Upper lobe of left lung (tissue), 6 donors: ENCODE results near the gene NPEPPS. TPM values are rescaled to one million over a fixed set of nuclear protein-coding genes. Genes with fewer than 3 reads are reported as not detected.

Experiments
- ATAC-seq, 2 donors: fragments of 200-7000 bp; cut with Tn5 transposase; one replicate each; pipeline ENCODE4 v1.9.1; 2022; ENCODE audit warnings: mild to moderate bottlenecking in 2 of 2, moderate library complexity in 2 of 2; ENCODE audit not compliant: low FRiP score in 2 of 2
- DNase-seq, 2 donors: peaks; one replicate each; pipeline ENCODE4 v3.0.0-alpha.2; 2019 to 2020
- H3K27ac ChIP-seq, 4 donors: fragments of 200-600 bp; sonication (generic); one replicate each; pipeline ENCODE4 v1.5.1; 2016 to 2019
- H3K27me3 ChIP-seq, 4 donors: fragments of 200-600 bp; sonication (generic); one replicate each; pipeline ENCODE4 v1.5.1; 2017 to 2019
- H3K36me3 ChIP-seq, 4 donors: fragments of 200-600 bp; sonication (generic); one replicate each; pipeline ENCODE4 v1.5.1; 2016 to 2019
- H3K4me1 ChIP-seq, 4 donors: fragments of 200-600 bp; sonication (generic); one replicate each; pipeline ENCODE4 v1.5.1; 2018 to 2019
- H3K4me3 ChIP-seq, 4 donors: fragments of 200-600 bp; sonication (generic); one replicate each; pipeline ENCODE4 v1.5.1; 2017 to 2019; ENCODE audit warnings: mild to moderate bottlenecking in 2 of 4, moderate library complexity in 1 of 4
- H3K9me3 ChIP-seq, 4 donors: fragments of 200-600 bp; sonication (generic); one replicate each; pipeline ENCODE4 v1.5.1; 2018 to 2019
- CTCF ChIP-seq, 6 experiments: fragments of 450-650 bp in 4 of 6; fragments of 200-600 bp in 2 of 6; sonication (generic) in 2 of 6; IDR thresholded peaks; one replicate each; pipeline ENCODE4 v1.5.1; 2016 to 2019; ENCODE audit warnings: antibody characterized with exemption in 6 of 6
- EP300 ChIP-seq, 4 donors: sonication (generic); formaldehyde crosslinking; IDR thresholded peaks; one replicate each; pipeline ENCODE4 v1.5.1; 2017; ENCODE audit warnings: antibody characterized with exemption in 4 of 4, control low read depth in 2 of 4
- POLR2A ChIP-seq, 4 donors: fragments of 450-650 bp; IDR thresholded peaks; one replicate each; pipeline ENCODE4 v1.5.1; 2016 to 2017; ENCODE audit warnings: antibody characterized with exemption in 4 of 4, mild to moderate bottlenecking in 2 of 4
- POLR2AphosphoS5 ChIP-seq, 2 donors: sonication (generic); formaldehyde crosslinking; IDR thresholded peaks; one replicate each; pipeline ENCODE4 v1.5.1; 2017; ENCODE audit warnings: antibody characterized with exemption in 2 of 2
- WGBS, 2 donors: methylation state at CpG; one replicate each; pipeline ENCODE4 v1.1.5; 2017 to 2018; 5-methylcytosine and 5-hydroxymethylcytosine counted together
- total RNA-seq, 6 donors: library from RNA; depleted of rRNA in 4 of 6; stranded (reverse); fragments of >200 nt in 4 of 6; gene quantifications; one replicate each; pipeline versions ENCODE4 v1.1.0 to v1.2.1, GENCODE V29; 2016 to 2021
- donor health status: DM: no; HTN: no; CAD: no; lungs with moderate emphysema.
- donor health status: DM: no; HTN: yes; CAD: no; lungs with severe emphysema.

The NPEPPS gene
- total RNA-seq, 6 donors from 2014 or later, result 82.8 to 359 (median 114) TPM

DNA sequence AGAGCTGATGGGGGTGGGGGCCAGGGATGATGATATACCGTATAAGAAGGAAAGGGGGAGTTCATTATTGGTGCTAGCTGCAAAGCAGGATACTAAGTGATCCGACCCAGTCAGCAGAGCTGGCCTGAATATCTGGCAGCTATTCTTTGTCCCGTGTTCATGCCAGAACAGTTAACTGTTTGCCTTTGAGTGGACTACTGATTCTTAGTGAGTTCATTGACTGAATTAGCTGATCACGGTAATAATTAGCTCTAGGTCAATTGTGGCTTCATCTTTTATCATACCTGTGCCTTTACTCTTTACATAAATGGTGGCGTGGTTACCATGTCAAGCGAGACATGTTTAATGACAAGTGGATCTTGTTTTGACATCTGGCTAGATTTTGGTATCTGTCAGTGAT, 124.1 kb downstream of the NPEPPS start:
- Histone ChIP-seq H3K36me3 (peaks cover 45 to 85% (median 67%) of the 10 kb centered on the region in 4 donors), H3K4me1 (peaks cover 20 to 62% (median 33%) of the 10 kb centered on the region in 4 donors), H3K4me3 (no peak overlapping the region), H3K27ac (no peak overlapping the region), H3K9me3 (no peaks in the 10 kb centered on the region), H3K27me3 (no peaks in the 10 kb centered on the region)
- WGBS, 2 donors, result 65 to 67% methylated on average over 6 of the region's 6 CpGs
- ATAC-seq, result no peak
- no peak for TF ChIP-seq POLR2AphosphoS5 (IDR thresholded peaks at IDR 0.05)
- TF ChIP-seq POLR2A (IDR thresholded peaks at IDR 0.05), result no peak
- no peak for TF ChIP-seq EP300 (IDR thresholded peaks at IDR 0.05)
- no peak for TF ChIP-seq CTCF (IDR thresholded peaks at IDR 0.05)
- DNase-seq, result no peak

GRCh38 chr17:47660064-47660492, 129.2 kb downstream of the NPEPPS start:
- Histone ChIP-seq H3K27ac (peak overlapping the region; percentile 39 to 74 (median 58)), H3K27me3 (no peaks in the 10 kb centered on the region), H3K4me3 (peak overlapping the region in 2 of 4 donors; percentile 13 to 15), H3K4me1 (peaks cover 5 to 29% (median 10%) of the 10 kb centered on the region in 4 donors), H3K36me3 (peaks cover 50 to 98% (median 77%) of the 10 kb centered on the region in 4 donors), H3K9me3 (no peaks in the 10 kb centered on the region)
- peak in 1 of 2 donors; percentile 45 for ATAC-seq
- WGBS, 2 donors, result 21 to 42% methylated on average over 6 of the region's 6 CpGs
- no peak for DNase-seq
- TF ChIP-seq EP300 (IDR thresholded peaks at IDR 0.05) (no peak), CTCF (IDR thresholded peaks at IDR 0.05) (peak in 2 of 6 experiments; percentile 23 to 29)

DNA sequence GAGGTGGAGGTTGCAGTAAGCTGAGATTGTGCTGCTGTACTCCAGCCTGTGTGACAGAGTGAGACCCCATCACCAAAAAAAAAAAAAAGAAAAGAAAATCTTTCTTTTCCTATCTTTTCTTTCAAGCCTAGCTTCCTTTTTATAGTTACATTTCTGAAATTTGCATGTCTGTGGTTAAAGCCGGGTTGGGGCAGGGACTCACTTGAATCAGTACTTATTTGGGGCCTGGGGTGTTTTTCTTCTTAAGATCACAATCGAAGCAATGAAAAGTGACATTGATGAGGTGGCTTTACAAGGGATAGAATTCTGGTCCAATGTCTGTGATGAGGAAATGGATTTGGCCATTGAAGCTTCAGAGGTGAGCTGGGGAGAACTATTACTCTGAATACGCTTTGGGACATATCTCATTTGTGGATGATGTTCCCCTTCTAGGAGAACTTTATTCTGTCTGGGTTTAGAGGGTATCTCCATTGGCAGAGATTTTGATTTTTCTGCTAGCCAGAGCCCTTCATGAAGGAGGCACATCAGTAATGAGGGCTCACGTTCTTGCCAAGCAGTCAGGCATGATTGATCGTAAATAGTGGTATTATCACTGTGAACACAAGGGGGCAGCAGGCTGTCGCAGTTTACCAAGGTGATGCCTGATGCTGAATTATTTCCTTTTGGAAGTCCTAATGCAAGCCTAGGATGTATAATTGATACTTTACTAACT, 133.2 kb downstream of the NPEPPS start:
- DNase-seq (peak in 1 of 2 donors; percentile 46), ATAC-seq (peak; percentile 75 to 79)
- Histone ChIP-seq H3K27ac (peak overlapping the region in 1 of 4 donors; percentile 77), H3K9me3 (no peaks in the 10 kb centered on the region), H3K27me3 (no peaks in the 10 kb centered on the region), H3K36me3 (peaks cover 45 to 96% (median 80%) of the 10 kb centered on the region in 4 donors), H3K4me3 (no peak overlapping the region), H3K4me1 (peaks cover 5 to 23% (median 10%) of the 10 kb centered on the region in 4 donors)
- TF ChIP-seq EP300 (IDR thresholded peaks at IDR 0.05) (no peak), CTCF (IDR thresholded peaks at IDR 0.05) (peak; percentile 44 to 76 (median 62))
- 43 to 49% methylated on average over 6 of the region's 6 CpGs for WGBS, 2 donors

GRCh38 chr17:47664624-47664941, 133.7 kb downstream of the NPEPPS start:
- no peak for ATAC-seq
- Histone ChIP-seq H3K4me3 (no peak overlapping the region), H3K27ac (peak overlapping the region in 2 of 4 donors; percentile 17 to 77), H3K27me3 (no peaks in the 10 kb centered on the region), H3K36me3 (peaks cover 41 to 96% (median 81%) of the 10 kb centered on the region in 4 donors), H3K9me3 (no peaks in the 10 kb centered on the region), H3K4me1 (peaks cover 1 to 19% (median 6%) of the 10 kb centered on the region in 4 donors)
- DNase-seq, result no peak
- no peak for TF ChIP-seq POLR2A (IDR thresholded peaks at IDR 0.05)
- TF ChIP-seq CTCF (IDR thresholded peaks at IDR 0.05), result no peak
- no peak for TF ChIP-seq EP300 (IDR thresholded peaks at IDR 0.05)
- no peak for TF ChIP-seq POLR2AphosphoS5 (IDR thresholded peaks at IDR 0.05)

DNA sequence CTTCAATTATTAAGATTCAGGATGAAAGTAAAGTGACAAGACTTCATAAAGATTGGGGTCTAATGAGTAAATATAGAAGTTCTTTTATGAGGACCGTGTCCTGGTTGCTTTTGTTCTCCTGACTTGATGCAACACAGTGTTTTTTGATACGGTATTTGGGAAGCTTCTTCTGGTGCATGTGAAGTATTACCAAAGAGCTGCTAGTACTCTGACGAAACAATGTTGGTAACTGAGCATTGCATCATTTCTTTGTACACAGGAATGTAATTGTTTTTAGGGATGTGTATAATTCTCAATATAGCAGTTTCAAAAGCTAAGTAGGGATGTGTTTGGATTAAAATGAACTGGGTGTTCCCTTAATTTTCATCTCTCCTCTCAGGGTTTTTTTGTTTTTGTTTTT, 134.7 kb downstream of the NPEPPS start:
- peaks cover 0 to 9% (median 0%) of the 10 kb centered on the region in 4 donors for H3K4me1 ChIP-seq
- H3K9me3 ChIP-seq, result no peaks in the 10 kb centered on the region
- H3K27me3 ChIP-seq, result no peaks in the 10 kb centered on the region
- H3K36me3 ChIP-seq, result peaks cover 41 to 96% (median 90%) of the 10 kb centered on the region in 4 donors
- H3K27ac ChIP-seq, result peak overlapping the region in 2 of 4 donors; percentile 36 to 77
- no peak overlapping the region for H3K4me3 ChIP-seq
- ATAC-seq, result no peak
- DNase-seq, result no peak
- TF ChIP-seq EP300 (IDR thresholded peaks at IDR 0.05) (no peak), POLR2AphosphoS5 (IDR thresholded peaks at IDR 0.05) (peak in 1 of 2 donors; percentile 58)
- 55 to 56% methylated on average over 3 of the region's 3 CpGs for WGBS, 2 donors
